Astrocyte (in vitro differentiated cells and primary cell): Measurements from ENCODE around the gene HAND1. TPM values are rescaled to one million over a fixed set of nuclear protein-coding genes. Genes with fewer than 3 reads are reported as not detected.

Experiments
- DNase-seq: peaks from one replicate; pipeline ENCODE4 v3.0.0-alpha.2; 2010; ENCODE audit warnings: low read depth
- FAIRE-seq: peaks from 2 replicates; lab custom pipeline; 2011; peaks lifted over from hg19 to GRCh38; lab: Jason Lieb, UNC
- H2AFZ ChIP-seq: 2 replicates; pipeline ENCODE4 v1.6.0; 2012; ENCODE audit warnings: low read depth, low read length, inconsistent platforms
- H3K27ac ChIP-seq: 2 replicates; pipeline ENCODE4 v1.5.1; 2011; ENCODE audit warnings: low read depth, low read length, inconsistent platforms
- H3K27me3 ChIP-seq: 2 replicates; pipeline ENCODE4 v1.6.0; 2011; ENCODE audit warnings: low read length, inconsistent platforms; ENCODE audit not compliant: insufficient read depth
- H3K36me3 ChIP-seq: 2 replicates; pipeline ENCODE4 v1.5.1; 2011; ENCODE audit warnings: low read length, inconsistent platforms; ENCODE audit not compliant: insufficient read depth
- H3K4me1 ChIP-seq: 2 replicates; pipeline ENCODE4 v1.5.1; 2011; ENCODE audit warnings: low read length, inconsistent platforms; ENCODE audit not compliant: insufficient read depth
- H3K4me2 ChIP-seq: 2 replicates; pipeline ENCODE4 v1.6.0; 2012; ENCODE audit warnings: low read length, inconsistent platforms
- H3K4me3 ChIP-seq: 2 replicates; pipeline ENCODE4 v1.5.1; 2011; ENCODE audit warnings: low read depth, mild to moderate bottlenecking, low read length, inconsistent platforms; ENCODE audit not compliant: insufficient read depth
- H3K79me2 ChIP-seq: 2 replicates; pipeline ENCODE4 v1.6.0; 2012; ENCODE audit warnings: mild to moderate bottlenecking, low read length, inconsistent platforms; ENCODE audit not compliant: insufficient read depth
- H3K9ac ChIP-seq: 2 replicates; pipeline ENCODE4 v1.6.0; 2012; ENCODE audit warnings: mild to moderate bottlenecking, low read length, inconsistent platforms
- H3K9me3 ChIP-seq: 2 replicates; pipeline ENCODE4 v1.5.1; 2012; ENCODE audit warnings: low read depth, mild to moderate bottlenecking, low read length, inconsistent platforms; ENCODE audit not compliant: insufficient read depth
- H4K20me1 ChIP-seq: 2 replicates; pipeline ENCODE4 v1.6.0; 2012; ENCODE audit warnings: low read length, inconsistent platforms; ENCODE audit not compliant: insufficient read depth
- H3K27ac Mint-ChIP-seq: one replicate; pipeline ENCODE4 v1.8.0; 2021; ENCODE audit warnings: mild to moderate bottlenecking, mixed read lengths; ENCODE audit not compliant: unreplicated experiment
- H3K27me3 Mint-ChIP-seq: one replicate; pipeline ENCODE4 v1.8.0; 2021; ENCODE audit warnings: low read depth, mixed read lengths; ENCODE audit not compliant: unreplicated experiment
- H3K36me3 Mint-ChIP-seq: one replicate; pipeline ENCODE4 v1.8.0; 2021; ENCODE audit warnings: low read depth, mixed read lengths; ENCODE audit not compliant: unreplicated experiment
- H3K4me1 Mint-ChIP-seq: one replicate; pipeline ENCODE4 v1.8.0; 2021; ENCODE audit warnings: low read depth, mixed read lengths; ENCODE audit not compliant: unreplicated experiment
- H3K4me3 Mint-ChIP-seq: one replicate; pipeline ENCODE4 v1.8.0; 2021; ENCODE audit warnings: mild to moderate bottlenecking, moderate library complexity, mixed read lengths; ENCODE audit not compliant: unreplicated experiment
- H3K9me3 Mint-ChIP-seq: one replicate; pipeline ENCODE4 v1.8.0; 2021; ENCODE audit warnings: mild to moderate bottlenecking, mixed read lengths; ENCODE audit not compliant: unreplicated experiment
- CTCF ChIP-seq: IDR thresholded peaks from 2 replicates; pipeline ENCODE4 v1.5.1; 2011; ENCODE audit warnings: low read depth, mild to moderate bottlenecking, inconsistent platforms, low read length, moderate library complexity; ENCODE audit not compliant: insufficient read depth
- EZH2 ChIP-seq: IDR thresholded peaks from 2 replicates; pipeline ENCODE4 v1.6.1; 2012; ENCODE audit warnings: mild to moderate bottlenecking, low read length, inconsistent platforms; ENCODE audit not compliant: insufficient read depth
- total RNA-seq: library from RNA; stranded (reverse); gene quantifications from 2 replicates; pipeline ENCODE4 v1.2.1, GENCODE V29; 2021

HAND1 gene
- total RNA-seq, 1 donor from 2014 or later = not detected

GRCh38 chr5:154455585-154455984 is 22.4 kb downstream of the HAND1 start:
- Histone ChIP-seq H3K79me2 (peaks cover 3% of the 10 kb centered on the region), H3K4me1 (no peaks in the 10 kb centered on the region), H3K4me2 (no peak overlapping the region), H3K9me3 (no peaks in the 10 kb centered on the region), H3K27ac (no peak overlapping the region), H3K4me3 (no peak overlapping the region), H3K27me3 (no peaks in the 10 kb centered on the region), H3K9ac (no peak overlapping the region), H3K36me3 (peaks cover 25% of the 10 kb centered on the region), H4K20me1 (peaks cover 16% of the 10 kb centered on the region), H2AFZ (no peak overlapping the region)
- Mint-ChIP-seq H3K27ac (no peak overlapping the region), H3K9me3 (no peaks in the 10 kb centered on the region), H3K27me3 (no peaks in the 10 kb centered on the region), H3K4me3 (no peak overlapping the region), H3K4me1 (peaks cover under 1% of the 10 kb centered on the region), H3K36me3 (peaks cover 24% of the 10 kb centered on the region)
- no peak for TF ChIP-seq CTCF
- no peak for TF ChIP-seq EZH2
- DNase-seq (no peak), FAIRE-seq (no peak)

DNA sequence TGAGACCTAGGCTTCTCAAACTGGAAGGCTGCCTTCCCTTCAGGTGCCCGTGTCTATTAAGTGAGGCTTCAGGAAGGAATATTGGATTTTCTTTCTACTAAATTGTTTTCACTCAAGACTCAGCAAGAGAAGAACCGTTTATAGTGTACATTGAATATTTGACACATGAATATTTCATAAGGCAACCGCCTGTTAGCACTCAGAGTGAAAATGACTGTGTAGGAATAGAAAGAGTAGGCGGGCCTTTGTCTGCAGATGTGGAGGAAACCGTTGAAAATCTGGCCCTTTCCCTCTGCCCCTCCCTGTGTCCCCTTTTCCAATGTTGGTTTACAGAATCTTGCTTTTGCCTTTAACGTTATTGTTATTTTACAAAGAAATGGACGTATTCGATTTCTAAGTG is 26.1 kb downstream of the HAND1 start:
- Mint-ChIP-seq H3K4me3 (no peak overlapping the region), H3K4me1 (peaks cover 12% of the 10 kb centered on the region), H3K9me3 (no peaks in the 10 kb centered on the region), H3K36me3 (peaks cover 22% of the 10 kb centered on the region), H3K27me3 (no peaks in the 10 kb centered on the region), H3K27ac (no peak overlapping the region)
- H3K9ac ChIP-seq = no peak overlapping the region
- peaks cover 9% of the 10 kb centered on the region for H3K4me1 ChIP-seq
- peaks cover 31% of the 10 kb centered on the region for H3K79me2 ChIP-seq
- no peak for DNase-seq
- no peak for FAIRE-seq
- H2AFZ ChIP-seq = no peak overlapping the region
- no peaks in the 10 kb centered on the region for H3K9me3 ChIP-seq
- TF ChIP-seq EZH2 (no peak), CTCF (no peak)
- H3K27me3 ChIP-seq = no peaks in the 10 kb centered on the region
- no peak overlapping the region for H3K4me3 ChIP-seq
- H3K4me2 ChIP-seq = no peak overlapping the region
- peaks cover 50% of the 10 kb centered on the region for H4K20me1 ChIP-seq
- H3K36me3 ChIP-seq = peaks cover 25% of the 10 kb centered on the region
- no peak overlapping the region for H3K27ac ChIP-seq

- no peak overlapping the region for H2AFZ ChIP-seq
- Mint-ChIP-seq H3K36me3 (peaks cover 11% of the 10 kb centered on the region), H3K27me3 (no peaks in the 10 kb centered on the region), H3K4me1 (peaks cover 14% of the 10 kb centered on the region), H3K27ac (no peak overlapping the region), H3K4me3 (no peak overlapping the region), H3K9me3 (no peaks in the 10 kb centered on the region)
- H3K4me3 ChIP-seq = no peak overlapping the region
- H3K4me2 ChIP-seq = no peak overlapping the region
- peaks cover 55% of the 10 kb centered on the region for H4K20me1 ChIP-seq
- no peaks in the 10 kb centered on the region for H3K27me3 ChIP-seq
- FAIRE-seq = no peak
- no peaks in the 10 kb centered on the region for H3K9me3 ChIP-seq
- peaks cover 10% of the 10 kb centered on the region for H3K4me1 ChIP-seq
- H3K27ac ChIP-seq = no peak overlapping the region
- H3K9ac ChIP-seq = no peak overlapping the region
- H3K36me3 ChIP-seq = peaks cover 14% of the 10 kb centered on the region
- TF ChIP-seq CTCF = no peak
- no peak for TF ChIP-seq EZH2
- peaks cover 37% of the 10 kb centered on the region for H3K79me2 ChIP-seq
- peak; percentile 29 for DNase-seq
Observed at GRCh38 chr5:154449786-154450185, 28.2 kb downstream of the HAND1 start.
